Skeletal muscle satellite cell (primary cell): ENCODE data around the gene NME4.
"Not testable (repeated sequence)": the region's sequence is repeated elsewhere in the genome, so short reads cannot be mapped to it uniquely, and the experiment has no call there.

Experiments used
- H3K27me3 ChIP-seq: 2 replicates; pipeline ENCODE4 v1.7.0; 2013; ENCODE audit warnings: low read length; ENCODE audit not compliant: control insufficient read depth, insufficient read depth
- H3K36me3 ChIP-seq: 2 replicates; pipeline ENCODE4 v1.7.0; 2013; ENCODE audit warnings: mild to moderate bottlenecking, control low read depth, low read length; ENCODE audit not compliant: insufficient read depth
- H3K4me1 ChIP-seq: 2 replicates; pipeline ENCODE4 v1.7.0; 2013; ENCODE audit warnings: low read length; ENCODE audit not compliant: control insufficient read depth, insufficient read depth
- H3K4me2 ChIP-seq: 2 replicates; pipeline ENCODE4 v1.7.0; 2013; ENCODE audit warnings: mild to moderate bottlenecking, low read length
- H3K4me3 ChIP-seq: 2 replicates; pipeline ENCODE4 v1.7.0; 2013; ENCODE audit warnings: low read length
- H3K9ac ChIP-seq: 2 replicates; pipeline ENCODE4 v1.7.0; 2013; ENCODE audit warnings: mild to moderate bottlenecking, low read depth, low read length, moderate library complexity
- H3K9me3 ChIP-seq: replicated peaks from 2 replicates; pipeline ENCODE4 v1.7.0; 2013; ENCODE audit warnings: mild to moderate bottlenecking, control low read depth, low read length

Gene NME4

DNA sequence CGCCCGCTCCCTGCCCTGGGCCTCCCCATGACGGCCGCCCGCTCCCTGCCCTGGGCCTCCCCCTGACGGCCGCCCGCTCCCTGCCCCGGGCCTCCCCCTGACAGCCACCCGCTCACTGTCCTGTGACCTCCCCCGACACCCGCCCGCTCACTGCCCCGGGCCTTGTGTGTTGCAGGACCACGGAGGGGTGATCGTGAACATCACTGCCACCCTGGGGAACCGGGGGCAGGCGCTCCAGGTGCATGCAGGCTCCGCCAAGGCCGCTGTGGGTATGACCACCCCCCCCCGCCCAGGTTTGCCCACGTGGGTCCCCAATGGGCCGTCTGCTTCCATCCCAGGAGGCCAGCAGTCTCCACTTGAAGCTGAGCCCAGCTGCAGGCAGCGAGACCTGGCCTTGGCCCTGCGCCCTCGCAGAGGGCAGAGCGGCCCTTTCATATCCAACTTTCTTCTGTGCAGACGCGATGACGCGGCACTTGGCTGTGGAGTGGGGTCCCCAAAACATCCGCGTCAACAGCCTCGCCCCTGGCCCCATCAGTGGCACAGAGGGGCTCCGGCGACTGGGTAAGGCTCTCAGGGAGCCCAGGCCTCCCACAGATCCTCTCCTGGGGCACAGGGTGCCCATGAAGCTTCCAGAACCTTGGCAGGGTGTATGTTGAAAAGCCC, 13.6 kb downstream of the NME4 start:
- Histone ChIP-seq H3K36me3 (peaks cover 17% of the 10 kb centered on the region), H3K4me1 (peaks cover 3% of the 10 kb centered on the region), H3K9ac (no peak overlapping the region), H3K9me3 (no peaks in the 10 kb centered on the region), H3K4me2 (no peak overlapping the region), H3K4me3 (no peak overlapping the region), H3K27me3 (no peaks in the 10 kb centered on the region)

DNA sequence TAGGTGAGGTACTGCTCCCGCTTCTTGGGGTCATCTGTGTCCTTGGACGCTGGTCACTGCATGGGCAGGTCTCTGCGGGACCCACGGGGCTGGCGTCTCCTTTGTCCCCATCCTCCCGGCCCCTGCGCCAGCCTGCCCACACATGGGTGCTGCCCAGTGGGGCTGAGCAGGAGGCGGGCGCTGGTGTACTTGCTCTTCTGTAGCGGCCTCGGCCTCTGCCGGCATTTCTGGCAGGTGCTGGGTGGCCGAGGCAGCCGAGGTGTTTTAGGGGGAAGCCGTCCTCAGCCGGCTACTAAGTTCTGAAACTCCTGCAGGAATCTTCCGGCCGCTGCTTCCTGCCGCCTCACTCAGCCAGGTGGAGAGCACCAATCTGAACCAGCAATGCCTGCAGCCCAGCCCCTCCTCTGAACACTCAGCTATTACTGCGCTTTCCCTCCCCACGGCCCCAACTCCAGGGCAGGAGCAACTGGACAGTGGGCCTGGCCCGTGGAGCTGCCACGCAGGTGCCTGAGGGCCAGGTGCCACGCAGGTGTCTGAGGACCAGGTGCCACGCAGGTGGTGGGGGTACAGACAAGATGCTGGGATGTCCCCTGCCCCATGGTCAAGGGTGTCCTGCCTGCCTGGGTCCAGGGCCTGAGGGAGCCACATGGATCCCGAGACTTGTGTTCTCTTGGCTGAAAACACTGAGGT, 14.7 kb downstream of the NME4 start:
- no peak overlapping the region for H3K4me2 ChIP-seq

DNA sequence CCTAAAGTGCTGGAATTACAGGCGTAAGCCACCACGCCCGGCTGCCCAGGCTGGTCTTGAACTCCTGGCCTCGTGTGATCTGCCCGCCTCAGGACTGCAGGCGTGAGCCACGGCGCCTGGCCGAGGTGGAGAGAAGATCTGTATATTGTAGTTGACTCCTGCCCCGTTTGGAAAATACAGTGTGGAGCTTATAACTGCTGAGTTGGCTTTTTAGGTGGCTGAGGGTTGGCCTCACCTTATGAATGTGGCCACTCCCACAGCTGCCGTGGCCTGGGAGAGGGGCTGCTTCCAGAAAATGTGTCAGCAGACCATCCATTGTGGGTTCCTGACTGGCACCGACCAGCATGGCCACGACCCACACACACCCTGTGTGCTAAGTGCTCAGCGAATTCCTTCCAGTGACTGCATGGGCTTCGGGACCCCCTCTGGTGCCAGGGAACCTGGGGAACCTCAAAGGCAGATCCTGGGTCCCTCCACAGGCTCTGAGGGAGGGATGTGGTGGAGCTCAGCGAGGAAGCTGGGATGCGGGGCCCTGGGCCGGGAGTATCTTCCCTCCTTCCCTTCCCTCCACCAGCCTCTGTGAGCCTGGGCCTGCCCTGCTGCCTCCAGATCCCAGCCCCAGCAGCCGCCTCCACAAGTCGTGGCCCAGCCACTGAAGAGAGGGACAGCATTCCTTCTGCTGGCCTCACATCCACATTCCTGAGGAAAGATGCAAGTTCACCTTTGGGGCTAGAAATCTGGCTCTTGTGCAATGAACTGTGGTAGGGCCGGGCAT, 17.6 kb downstream of the NME4 start:
- Histone ChIP-seq H3K4me3 (no peak overlapping the region), H3K4me1 (peaks cover 3% of the 10 kb centered on the region), H3K4me2 (no peak overlapping the region), H3K36me3 (peaks cover 16% of the 10 kb centered on the region), H3K9me3 (no peaks in the 10 kb centered on the region), H3K27me3 (no peaks in the 10 kb centered on the region), H3K9ac (no peak overlapping the region)

More for the DNA sequence above, 14.7 kb downstream of the NME4 start:
- peaks cover 17% of the 10 kb centered on the region for H3K36me3 ChIP-seq
- H3K9me3 ChIP-seq: no peaks in the 10 kb centered on the region
- H3K27me3 ChIP-seq: no peaks in the 10 kb centered on the region
- H3K9ac ChIP-seq: no peak overlapping the region
- no peak overlapping the region for H3K4me3 ChIP-seq
- peaks cover 3% of the 10 kb centered on the region for H3K4me1 ChIP-seq

DNA sequence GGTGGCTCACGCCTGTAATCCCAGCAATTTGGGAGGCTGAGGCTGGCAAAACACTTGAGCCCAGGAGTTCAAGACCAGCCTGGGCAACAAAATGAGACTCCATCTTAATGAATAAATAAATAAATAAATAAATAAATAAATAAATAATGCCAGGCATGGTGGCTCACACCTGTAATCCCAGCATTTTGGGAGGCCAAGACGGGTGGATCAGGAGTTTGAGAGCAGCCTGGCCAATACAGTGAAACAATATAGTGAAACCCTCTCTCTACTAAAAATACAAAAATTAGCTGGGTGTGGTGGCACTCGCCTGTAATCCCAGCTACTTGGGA, 18.1 kb downstream of the NME4 start:
- H3K27me3 ChIP-seq, H3K9me3 ChIP-seq, H3K4me1 ChIP-seq, H3K9ac ChIP-seq, H3K4me2 ChIP-seq, H3K4me3 ChIP-seq: not testable (repeated sequence)
- H3K36me3 ChIP-seq: peaks cover 12% of the 10 kb centered on the region

DNA sequence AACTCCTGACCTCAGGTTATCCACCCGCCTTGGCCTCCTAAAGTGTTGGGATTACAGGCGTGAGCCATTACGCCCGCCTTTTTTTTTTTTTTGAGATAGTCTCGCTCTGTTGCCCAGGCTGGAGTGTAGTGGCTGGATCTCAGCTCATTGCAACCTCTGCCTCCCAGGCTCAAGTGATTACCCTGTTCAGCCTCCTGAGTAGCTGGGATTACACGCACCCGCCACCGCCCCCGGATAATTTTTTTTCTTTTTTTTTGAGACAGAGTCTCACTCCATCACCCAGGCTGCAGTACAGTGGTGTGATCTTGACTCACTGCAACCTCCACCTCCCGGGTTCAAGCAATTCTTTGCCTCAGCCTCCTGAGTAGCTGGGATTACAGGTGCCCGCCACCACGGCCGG, 25.2 kb downstream of the NME4 start:
- peaks cover 25% of the 10 kb centered on the region for H3K4me1 ChIP-seq
- H3K27me3 ChIP-seq, H3K4me3 ChIP-seq, H3K36me3 ChIP-seq, H3K9ac ChIP-seq, H3K9me3 ChIP-seq, H3K4me2 ChIP-seq: not testable (repeated sequence)

DNA sequence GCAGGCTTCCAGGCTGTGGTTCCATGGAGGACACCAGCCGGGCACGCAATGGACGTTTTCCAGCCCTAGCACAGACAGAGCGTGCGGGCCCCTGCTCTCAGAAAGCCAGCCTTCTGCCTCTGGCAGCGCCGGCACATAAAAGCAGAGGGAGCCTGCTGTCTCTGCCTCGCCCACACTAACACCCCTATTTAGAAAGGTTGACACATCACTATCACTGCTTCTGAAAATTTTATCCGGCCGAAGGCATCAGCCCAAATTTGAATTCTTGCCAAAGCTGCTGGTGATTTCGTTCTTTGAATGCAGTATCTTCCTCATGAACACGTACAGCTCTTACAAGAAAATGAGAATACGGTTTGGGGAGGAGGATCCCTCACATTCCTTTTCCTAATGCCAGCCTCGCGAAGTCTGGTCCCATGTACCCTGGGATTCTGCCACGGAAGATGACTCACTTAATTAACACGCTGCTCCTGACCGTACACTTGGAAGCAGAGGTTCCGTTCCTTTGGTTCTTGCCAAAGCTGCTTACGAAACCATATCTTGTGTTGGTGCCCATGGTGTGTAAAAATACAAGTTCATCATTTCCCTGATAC, 27.1 kb downstream of the NME4 start:
- H3K9ac ChIP-seq: peak overlapping the region; percentile 79
- peaks cover 4% of the 10 kb centered on the region for H3K36me3 ChIP-seq
- H3K27me3 ChIP-seq: no peaks in the 10 kb centered on the region
- H3K4me2 ChIP-seq: peak overlapping the region; percentile 85
- H3K4me1 ChIP-seq: peaks cover 39% of the 10 kb centered on the region
- no peaks in the 10 kb centered on the region for H3K9me3 ChIP-seq
- peak overlapping the region; percentile 88 for H3K4me3 ChIP-seq

DNA sequence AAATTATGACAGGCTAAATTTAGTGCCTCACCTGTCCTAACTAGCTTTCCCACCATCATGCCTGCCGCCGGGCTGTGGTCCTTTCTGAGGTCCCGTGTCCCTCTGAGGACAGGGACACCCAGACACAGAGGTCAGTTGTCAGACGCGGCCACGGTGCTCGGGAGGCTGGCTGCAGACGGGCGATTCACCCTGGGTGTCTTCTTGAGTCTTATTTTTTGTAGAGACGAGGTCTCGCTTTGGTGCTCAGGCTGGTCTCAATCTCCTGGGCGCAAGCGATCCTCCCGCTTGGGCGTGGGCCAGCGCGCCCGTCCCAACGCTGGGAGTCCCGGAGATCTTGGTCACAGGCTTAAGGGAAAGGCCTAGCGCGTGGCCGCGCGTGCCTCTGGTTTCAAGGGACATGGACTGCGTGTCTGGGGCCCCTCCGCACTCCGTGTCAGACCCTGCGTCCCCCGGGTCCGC, 27.7 kb downstream of the NME4 start:
- Histone ChIP-seq H3K4me3 (peak overlapping the region; percentile 88), H3K9me3 (no peaks in the 10 kb centered on the region), H3K4me2 (peak overlapping the region; percentile 85), H3K27me3 (no peaks in the 10 kb centered on the region), H3K4me1 (peaks cover 39% of the 10 kb centered on the region), H3K36me3 (peaks cover 4% of the 10 kb centered on the region), H3K9ac (peak overlapping the region; percentile 74)

DNA sequence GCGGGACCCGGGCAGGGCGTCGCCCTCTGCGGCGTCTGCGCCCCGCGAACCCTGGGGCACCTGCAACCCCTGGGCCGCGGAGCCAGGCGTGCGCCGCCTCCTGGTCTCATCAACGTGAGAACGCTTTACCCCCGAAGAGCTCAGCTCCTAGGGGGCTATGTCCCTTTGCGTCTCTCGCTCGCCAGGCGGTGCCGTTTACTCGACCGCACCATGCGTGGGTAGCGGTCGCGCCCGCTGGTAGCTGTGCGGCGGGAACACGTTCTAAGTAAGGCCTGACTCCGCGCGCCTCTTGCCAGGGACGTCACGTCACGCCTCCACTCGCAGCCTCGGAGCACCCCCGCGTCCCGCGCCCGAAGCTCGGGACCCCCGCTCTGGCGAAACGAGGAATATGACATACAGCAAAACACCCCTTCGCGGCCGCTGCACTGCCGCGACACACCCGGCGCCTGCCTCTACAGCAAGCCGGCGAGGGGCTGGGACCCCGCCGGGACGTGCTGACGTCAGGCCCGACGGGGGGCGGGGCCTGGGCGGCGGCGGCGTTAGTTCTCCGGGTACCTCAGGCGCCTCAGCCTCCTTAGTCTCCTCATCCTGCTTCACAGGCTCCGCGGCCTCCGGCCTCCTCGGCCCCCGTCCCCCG, 28.2 kb downstream of the NME4 start, which contains the start of gene RAB11FIP3:
Gene RAB11FIP3, plus strand, starts transcription at position 568 of the 637 bp plus-strand sequence. CDS start 358 bp downstream, outside the sequence.
- Histone ChIP-seq H3K4me3 (peak within 1 kb of the TSS; percentile 88), H3K9me3 (no peaks in the 10 kb centered on the region), H3K36me3 (peaks cover 4% of the 10 kb centered on the region), H3K9ac (peak within 1 kb of the TSS; percentile 74), H3K4me2 (peak within 1 kb of the TSS; percentile 85), H3K27me3 (no peaks in the 10 kb centered on the region), H3K4me1 (peaks cover 39% of the 10 kb centered on the region)

DNA sequence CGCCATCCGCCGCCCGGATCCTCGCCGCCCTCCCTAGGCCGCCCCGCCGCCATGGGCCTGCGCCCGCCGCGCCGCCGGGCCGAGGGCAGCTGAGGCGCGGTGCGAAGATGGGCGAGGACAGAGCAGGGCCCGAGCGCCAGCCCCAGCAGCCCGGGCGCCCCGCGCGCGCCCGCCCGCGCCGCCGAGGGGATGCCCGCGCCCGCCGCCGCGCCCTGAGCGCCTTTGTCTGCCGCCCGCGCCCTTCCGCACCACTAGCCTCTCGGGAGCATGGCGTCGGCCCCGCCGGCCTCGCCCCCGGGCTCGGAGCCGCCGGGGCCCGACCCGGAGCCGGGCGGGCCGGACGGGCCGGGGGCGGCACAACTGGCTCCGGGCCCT, 28.7 kb downstream of the NME4 start:
- Histone ChIP-seq H3K9me3 (no peaks in the 10 kb centered on the region), H3K9ac (peak overlapping the region; percentile 74), H3K4me3 (peak overlapping the region; percentile 88), H3K27me3 (no peaks in the 10 kb centered on the region), H3K36me3 (peaks cover 7% of the 10 kb centered on the region), H3K4me2 (peak overlapping the region; percentile 85), H3K4me1 (peaks cover 39% of the 10 kb centered on the region)

DNA sequence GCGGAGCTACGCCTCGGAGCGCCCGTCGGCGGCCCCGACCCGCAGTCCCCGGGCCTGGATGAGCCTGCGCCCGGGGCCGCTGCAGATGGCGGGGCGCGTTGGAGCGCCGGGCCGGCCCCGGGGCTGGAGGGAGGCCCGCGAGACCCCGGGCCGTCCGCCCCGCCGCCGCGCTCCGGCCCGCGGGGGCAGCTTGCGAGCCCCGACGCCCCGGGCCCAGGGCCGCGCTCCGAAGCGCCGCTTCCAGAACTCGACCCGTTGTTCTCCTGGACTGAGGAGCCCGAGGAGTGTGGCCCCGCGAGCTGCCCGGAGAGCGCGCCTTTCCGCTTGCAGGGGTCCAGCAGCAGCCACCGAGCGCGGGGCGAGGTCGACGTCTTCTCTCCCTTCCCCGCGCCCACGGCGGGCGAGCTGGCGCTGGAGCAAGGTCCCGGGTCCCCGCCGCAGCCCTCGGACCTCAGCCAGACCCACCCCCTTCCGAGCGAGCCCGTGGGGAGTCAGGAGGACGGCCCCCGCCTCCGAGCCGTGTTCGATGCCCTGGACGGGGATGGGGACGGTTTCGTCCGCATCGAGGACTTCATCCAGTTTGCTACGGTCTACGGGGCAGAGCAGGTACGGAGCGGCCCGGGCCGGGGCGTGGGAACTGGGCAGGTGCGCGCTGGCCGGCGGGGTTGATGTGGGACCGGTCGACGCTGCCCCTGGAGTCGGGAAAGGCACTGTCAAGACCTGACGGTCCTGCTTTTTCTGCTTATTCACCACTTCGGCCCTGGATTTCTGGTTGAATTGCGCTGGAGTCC, 29.3 kb downstream of the NME4 start:
- Histone ChIP-seq H3K9ac (peak overlapping the region; percentile 74), H3K4me1 (peaks cover 39% of the 10 kb centered on the region), H3K27me3 (no peaks in the 10 kb centered on the region), H3K4me3 (peak overlapping the region; percentile 88), H3K4me2 (peak overlapping the region; percentile 85), H3K9me3 (no peaks in the 10 kb centered on the region), H3K36me3 (peaks cover 7% of the 10 kb centered on the region)
